Tibial nerve (tissue), 4 donors: Measurements from ENCODE around the gene ZC4H2. TPM values are rescaled to one million over a fixed set of nuclear protein-coding genes. Genes with fewer than 3 reads are reported as not detected.
A peak's percentile ranks its signal among the peaks of the same experiment; 100 is the strongest.
"Not testable (repeated sequence)": the region's sequence is repeated elsewhere in the genome, so short reads cannot be mapped to it uniquely, and the experiment has no call there.

Source experiments
- DNase-seq, 2 donors: peaks; one replicate each; pipeline ENCODE4 v3.0.0-alpha.2; 2019; ENCODE audit warnings: low spot score in 2 of 2
- H3K27ac ChIP-seq, 4 donors: fragments of 200-600 bp; sonication (generic) in 3 of 4; one replicate each; pipeline ENCODE4 v1.5.1; 2017 to 2019; ENCODE audit warnings: mild to moderate bottlenecking in 1 of 4
- H3K27me3 ChIP-seq, 2 donors: fragments of 200-600 bp; sonication (generic) in 1 of 2; one replicate each; pipeline versions ENCODE4 v1.5.1 to v1.6.0; 2017 to 2019
- H3K36me3 ChIP-seq, 3 donors: fragments of 200-600 bp; sonication (generic); one replicate each; pipeline ENCODE4 v1.5.1; 2018 to 2019
- H3K4me1 ChIP-seq, 4 donors: fragments of 200-600 bp; sonication (generic) in 3 of 4; one replicate each; pipeline ENCODE4 v1.5.1; 2017 to 2019
- H3K4me3 ChIP-seq, 4 donors: fragments of 200-600 bp; sonication (generic) in 3 of 4; one replicate each; pipeline ENCODE4 v1.5.1; 2017 to 2019; ENCODE audit warnings: mild to moderate bottlenecking in 1 of 4, moderate library complexity in 1 of 4
- H3K9me3 ChIP-seq, 4 donors: fragments of 200-600 bp; sonication (generic) in 3 of 4; one replicate each; pipeline ENCODE4 v1.5.1; 2017 to 2019
- EP300 ChIP-seq, 2 donors: sonication (generic); formaldehyde crosslinking; IDR thresholded peaks; one replicate each; pipeline ENCODE4 v1.6.1; 2017; ENCODE audit warnings: antibody characterized with exemption in 2 of 2, mild to moderate bottlenecking in 1 of 2
- POLR2A ChIP-seq, 2 donors: fragments of 450-650 bp; IDR thresholded peaks; one replicate each; pipeline ENCODE4 v1.6.1; 2017; ENCODE audit warnings: antibody characterized with exemption in 2 of 2, mild to moderate bottlenecking in 2 of 2, moderate library complexity in 2 of 2
- WGBS, 2 donors: methylation state at CpG; one replicate each; pipeline ENCODE4 v1.1.5; 2018; 5-methylcytosine and 5-hydroxymethylcytosine counted together
- total RNA-seq, 4 donors: library from RNA; depleted of rRNA; stranded (reverse); fragments of >200 nt; gene quantifications; one replicate each; pipeline ENCODE4 v1.1.0, GENCODE V29; 2016
- TF ChIP-seq, protein P1 (sequence below), 5 experiments: fragments of 200-600 bp in 3 of 5; fragments of 450-650 bp in 2 of 5; sonication (generic) in 3 of 5; IDR thresholded peaks; one replicate each; pipeline ENCODE4 v1.5.1; 2016 to 2019; ENCODE audit warnings: antibody characterized with exemption in 5 of 5, mild to moderate bottlenecking in 3 of 5, moderate library complexity in 2 of 5

ZC4H2 gene, protein sequence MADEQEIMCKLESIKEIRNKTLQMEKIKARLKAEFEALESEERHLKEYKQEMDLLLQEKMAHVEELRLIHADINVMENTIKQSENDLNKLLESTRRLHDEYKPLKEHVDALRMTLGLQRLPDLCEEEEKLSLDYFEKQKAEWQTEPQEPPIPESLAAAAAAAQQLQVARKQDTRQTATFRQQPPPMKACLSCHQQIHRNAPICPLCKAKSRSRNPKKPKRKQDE
- 10 to 100 TPM in 3 of 4 donors, 1 to 10 TPM in 1; 8.5 to 22.2 (median 12.6) TPM for total RNA-seq

DNA sequence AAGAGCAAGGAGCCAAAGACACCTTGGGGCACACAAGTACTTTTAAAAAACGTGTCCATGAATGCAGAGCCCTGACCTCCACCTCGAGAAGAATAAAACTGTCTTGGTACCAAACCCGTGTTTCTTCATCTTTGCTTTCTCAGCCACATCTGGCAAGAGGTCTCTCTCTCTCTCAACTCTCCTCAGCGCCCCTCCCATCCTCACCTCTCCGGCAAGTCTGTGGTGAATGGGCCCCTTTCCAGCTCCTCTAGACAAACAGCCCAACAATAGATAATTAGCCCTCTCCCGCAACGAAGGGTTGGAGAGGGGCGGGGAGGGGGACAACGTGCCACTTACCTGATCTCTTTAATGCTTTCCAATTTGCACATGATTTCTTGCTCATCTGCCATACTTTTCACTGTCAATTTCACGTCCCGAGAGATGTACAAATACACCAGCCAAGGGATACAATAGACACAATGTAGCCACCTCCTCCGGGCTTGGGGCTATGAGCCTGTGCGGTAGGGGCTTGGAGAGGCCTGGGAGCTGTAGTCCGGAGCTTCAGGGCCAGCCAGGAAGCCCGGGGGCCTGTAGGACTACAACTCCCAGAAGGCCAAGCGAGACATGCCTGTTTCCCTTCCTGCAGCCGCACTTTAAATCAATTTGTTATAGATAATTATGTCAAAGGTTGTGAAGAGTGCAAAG, at the start of gene ZC4H2:
ZC4H2 (minus strand) TSS at position 462 of the 684 bp plus-strand sequence; CDS start at position 389, 73 bp downstream.
- Histone ChIP-seq H3K4me1 (no peaks in the 10 kb centered on the region), H3K36me3 (no peaks in the 10 kb centered on the region), H3K9me3 (no peaks in the 10 kb centered on the region), H3K4me3 (peak within 1 kb of the TSS; percentile 34 to 61 (median 52)), H3K27me3 (no peaks in the 10 kb centered on the region), H3K27ac (peak within 1 kb of the TSS in 1 of 4 donors; percentile 52)
- TF ChIP-seq, protein P1, sequence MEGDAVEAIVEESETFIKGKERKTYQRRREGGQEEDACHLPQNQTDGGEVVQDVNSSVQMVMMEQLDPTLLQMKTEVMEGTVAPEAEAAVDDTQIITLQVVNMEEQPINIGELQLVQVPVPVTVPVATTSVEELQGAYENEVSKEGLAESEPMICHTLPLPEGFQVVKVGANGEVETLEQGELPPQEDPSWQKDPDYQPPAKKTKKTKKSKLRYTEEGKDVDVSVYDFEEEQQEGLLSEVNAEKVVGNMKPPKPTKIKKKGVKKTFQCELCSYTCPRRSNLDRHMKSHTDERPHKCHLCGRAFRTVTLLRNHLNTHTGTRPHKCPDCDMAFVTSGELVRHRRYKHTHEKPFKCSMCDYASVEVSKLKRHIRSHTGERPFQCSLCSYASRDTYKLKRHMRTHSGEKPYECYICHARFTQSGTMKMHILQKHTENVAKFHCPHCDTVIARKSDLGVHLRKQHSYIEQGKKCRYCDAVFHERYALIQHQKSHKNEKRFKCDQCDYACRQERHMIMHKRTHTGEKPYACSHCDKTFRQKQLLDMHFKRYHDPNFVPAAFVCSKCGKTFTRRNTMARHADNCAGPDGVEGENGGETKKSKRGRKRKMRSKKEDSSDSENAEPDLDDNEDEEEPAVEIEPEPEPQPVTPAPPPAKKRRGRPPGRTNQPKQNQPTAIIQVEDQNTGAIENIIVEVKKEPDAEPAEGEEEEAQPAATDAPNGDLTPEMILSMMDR (IDR thresholded peaks at IDR 0.05) = no peak
- no peak for TF ChIP-seq POLR2A (IDR thresholded peaks at IDR 0.05)
- TF ChIP-seq EP300 (IDR thresholded peaks at IDR 0.05) = no peak
- 0 to 26% methylated on average over 16 to 17 of the region's 17 CpGs for WGBS, 2 donors
- DNase-seq = peak; percentile 26 to 50

DNA sequence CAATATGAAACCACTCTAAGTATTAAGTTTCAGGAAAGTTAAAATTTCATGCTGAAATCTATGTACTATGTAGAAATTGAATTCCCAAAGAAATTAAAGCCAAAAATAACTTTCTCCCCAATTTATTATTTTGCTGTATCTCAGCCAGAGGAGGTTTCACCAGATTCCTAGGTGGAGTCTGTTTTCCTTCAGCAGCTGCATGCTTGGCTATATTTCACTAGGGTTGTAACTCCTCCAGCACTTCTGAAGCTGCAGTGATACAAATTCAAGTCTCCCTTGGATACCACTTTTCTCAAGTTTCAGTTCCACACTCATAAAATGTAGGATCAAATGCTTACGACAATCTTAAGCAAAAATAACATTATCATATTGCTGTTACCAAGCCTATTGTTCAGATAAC, 41.2 kb upstream of the ZC4H2 start:
- H3K4me1 ChIP-seq = no peaks in the 10 kb centered on the region
- H3K27me3 ChIP-seq = no peaks in the 10 kb centered on the region
- H3K27ac ChIP-seq = no peak overlapping the region
- WGBS, 2 donors = 41 to 67% methylated on average over 1 of the region's 1 CpG
- no peaks in the 10 kb centered on the region for H3K36me3 ChIP-seq
- TF ChIP-seq POLR2A (IDR thresholded peaks at IDR 0.05) (no peak), EP300 (IDR thresholded peaks at IDR 0.05) (no peak)
- TF ChIP-seq, protein P1 (IDR thresholded peaks at IDR 0.05) = no peak
- H3K9me3 ChIP-seq = no peaks in the 10 kb centered on the region
- no peak for DNase-seq
- no peak overlapping the region for H3K4me3 ChIP-seq

DNA sequence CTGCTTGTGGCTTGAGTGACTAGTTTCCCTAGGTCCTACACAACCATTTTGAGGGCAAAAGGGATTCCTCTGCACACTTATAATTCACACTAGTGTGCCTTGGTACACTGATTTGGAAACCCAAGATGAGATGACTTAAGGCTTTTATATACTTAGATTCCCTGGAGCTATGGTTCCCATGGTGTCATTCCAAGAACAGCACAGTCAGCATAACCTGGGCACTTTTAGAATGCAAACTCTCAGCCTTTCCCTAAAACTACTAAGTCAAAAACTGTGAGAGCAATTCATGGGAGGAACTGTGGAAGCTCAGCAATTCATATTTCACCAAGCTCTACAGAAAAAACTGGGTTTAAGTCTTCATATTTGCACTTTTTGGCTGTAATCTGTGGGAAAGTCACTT, 38.0 kb upstream of the ZC4H2 start:
- TF ChIP-seq EP300 (IDR thresholded peaks at IDR 0.05) (no peak), POLR2A (IDR thresholded peaks at IDR 0.05) (no peak)
- TF ChIP-seq, protein P1 (IDR thresholded peaks at IDR 0.05) = no peak
- H3K4me3 ChIP-seq = no peak overlapping the region
- no peaks in the 10 kb centered on the region for H3K4me1 ChIP-seq
- DNase-seq = no peak
- no peaks in the 10 kb centered on the region for H3K27me3 ChIP-seq
- no peaks in the 10 kb centered on the region for H3K36me3 ChIP-seq
- no peaks in the 10 kb centered on the region for H3K9me3 ChIP-seq
- H3K27ac ChIP-seq = no peak overlapping the region

DNA sequence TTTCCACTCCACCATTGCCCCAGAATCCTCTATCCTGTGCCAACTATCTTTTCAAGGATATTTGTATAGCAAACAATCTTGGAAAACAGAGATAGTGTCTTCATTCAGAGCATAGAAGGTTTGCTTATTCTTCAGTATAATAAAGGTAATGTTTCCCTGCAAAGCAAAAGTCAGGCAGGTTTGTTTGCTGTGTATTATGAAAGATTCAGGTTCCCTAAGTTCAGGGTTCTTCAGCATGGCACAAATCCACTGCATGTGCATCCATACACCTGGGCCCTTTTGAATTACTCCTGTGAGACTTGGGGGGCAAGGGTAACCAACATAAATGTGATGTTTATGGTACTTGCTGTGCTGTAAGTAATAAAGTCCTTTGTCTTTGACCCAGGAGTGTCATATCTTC, 33.2 kb upstream of the ZC4H2 start:
- Histone ChIP-seq H3K36me3 (no peaks in the 10 kb centered on the region), H3K4me3 (no peak overlapping the region), H3K9me3 (no peaks in the 10 kb centered on the region), H3K4me1 (no peaks in the 10 kb centered on the region), H3K27ac (no peak overlapping the region), H3K27me3 (peaks cover 0 to 3% of the 10 kb centered on the region in 2 donors)
- DNase-seq = no peak
- TF ChIP-seq, protein P1 (IDR thresholded peaks at IDR 0.05) = no peak
- no peak for TF ChIP-seq EP300 (IDR thresholded peaks at IDR 0.05)

DNA sequence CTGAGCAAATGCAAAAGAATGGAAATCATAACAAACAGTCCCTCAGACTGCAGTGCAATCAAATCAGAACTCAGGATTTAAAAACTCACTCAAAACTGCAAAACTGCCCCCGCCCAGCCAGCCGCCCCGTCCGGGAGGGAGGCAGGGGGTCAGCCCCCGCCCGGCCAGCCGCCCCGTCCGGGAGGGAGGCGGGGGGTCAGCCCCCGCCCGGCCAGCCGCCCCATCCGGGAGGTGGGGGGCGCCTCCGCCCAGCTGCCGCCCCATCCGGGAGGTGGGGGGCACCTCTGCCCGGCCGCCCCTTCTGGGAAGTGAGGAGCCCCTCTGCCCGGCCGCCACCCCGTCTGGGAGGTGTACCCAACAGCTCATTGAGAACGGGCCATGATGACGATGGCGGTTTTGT, 26.0 kb upstream of the ZC4H2 start:
- H3K4me1 ChIP-seq, H3K4me3 ChIP-seq, H3K27me3 ChIP-seq, H3K36me3 ChIP-seq, H3K27ac ChIP-seq, DNase-seq: not testable (repeated sequence)
- WGBS, 2 donors = 83 to 90% methylated on average over 5 to 16 of the region's 26 CpGs
- H3K9me3 ChIP-seq = peaks cover 0 to 13% (median 3%) of the 10 kb centered on the region in 4 donors
